ENCODE data around the gene CPVL.

CPVL gene

GRCh38 chr7:29154076-29154475 is 7.7 kb upstream of the CPVL start:
- DNase-seq, result no peak

GRCh38 chr7:29150856-29151255 is 4.5 kb upstream of the CPVL start:
- DNase-seq, result no peak

GRCh38 chr7:29149036-29149435 is 2.7 kb upstream of the CPVL start:
- no peak for DNase-seq

- no peak for DNase-seq
Measured at GRCh38 chr7:29147821-29148220, 1.5 kb upstream of the CPVL start.

GRCh38 chr7:29146888-29147609 is 712 bp upstream of the CPVL start:
- no peak for DNase-seq

GRCh38 chr7:29145553-29146056 is 732 bp downstream of the CPVL start:
- DNase-seq, result no peak

- no peak for DNase-seq
Measured at GRCh38 chr7:29143751-29144150, 2.6 kb downstream of the CPVL start.

GRCh38 chr7:29142021-29142727 is 4.2 kb downstream of the CPVL start:
- no peak for DNase-seq

- DNase-seq, result no peak
Measured at GRCh38 chr7:29140873-29141468, 5.4 kb downstream of the CPVL start.

- DNase-seq, result no peak
Measured at GRCh38 chr7:29139796-29140195, 6.5 kb downstream of the CPVL start.

- DNase-seq, result no peak
Measured at GRCh38 chr7:29139191-29139590, 7.1 kb downstream of the CPVL start.

GRCh38 chr7:29138588-29138987 is 7.7 kb downstream of the CPVL start:
- DNase-seq, result no peak

GRCh38 chr7:29135846-29136245 is 10.5 kb downstream of the CPVL start:
- DNase-seq, result no peak

GRCh38 chr7:29132980-29133379 is 13.4 kb downstream of the CPVL start:
- DNase-seq, result no peak

GRCh38 chr7:29131678-29132077 is 14.7 kb downstream of the CPVL start:
- DNase-seq, result no peak

- no peak for DNase-seq
Measured at GRCh38 chr7:29130096-29130495, 16.2 kb downstream of the CPVL start.

- no peak for DNase-seq
Measured at GRCh38 chr7:29127527-29127926, 18.8 kb downstream of the CPVL start.

GRCh38 chr7:29126804-29127203 is 19.5 kb downstream of the CPVL start:
- DNase-seq, result no peak

GRCh38 chr7:29123626-29124190 is 22.6 kb downstream of the CPVL start:
- no peak for DNase-seq

GRCh38 chr7:29122759-29123158 is 23.6 kb downstream of the CPVL start:
- DNase-seq, result no peak

- DNase-seq, result no peak
Measured at GRCh38 chr7:29122081-29122480, 24.3 kb downstream of the CPVL start.

- no peak for DNase-seq
Measured at GRCh38 chr7:29120955-29121354, 25.4 kb downstream of the CPVL start.

GRCh38 chr7:29119538-29119937 is 26.8 kb downstream of the CPVL start:
- DNase-seq, result no peak

Data from NCI-H1930 (cell line).